GM12864 (cell line): Measurements from ENCODE around the gene CSF3R.

Source experiments
- DNase-seq: peaks from one replicate; pipeline ENCODE4 v3.0.0-alpha.2; 2011; ENCODE audit warnings: low read depth
- H3K4me3 ChIP-seq: 2 replicates; pipeline ENCODE4 v1.5.1; 2011; ENCODE audit warnings: mild to moderate bottlenecking, low read depth, low read length, control low read depth
- CTCF ChIP-seq: IDR thresholded peaks from 2 replicates; pipeline ENCODE4 v1.5.1; 2011; ENCODE audit warnings: low read depth, mild to moderate bottlenecking, moderate library complexity, low read length, control low read depth, inconsistent platforms; ENCODE audit errors: missing control alignments

CSF3R gene

GRCh38 chr1:36455386-36455785, 27.3 kb downstream of the CSF3R start:
- DNase-seq = no peak
- H3K4me3 ChIP-seq = no peak overlapping the region
- TF ChIP-seq CTCF = no peak

- no peak for TF ChIP-seq CTCF
- DNase-seq = no peak
- no peak overlapping the region for H3K4me3 ChIP-seq
Observed at GRCh38 chr1:36453600-36454388, 28.9 kb downstream of the CSF3R start.

- no peak for DNase-seq
- no peak for TF ChIP-seq CTCF
- H3K4me3 ChIP-seq = no peak overlapping the region
Observed at GRCh38 chr1:36453051-36453450, 29.7 kb downstream of the CSF3R start.

GRCh38 chr1:36450919-36451305, 31.8 kb downstream of the CSF3R start:
- no peak for TF ChIP-seq CTCF
- no peak for DNase-seq
- H3K4me3 ChIP-seq = peak overlapping the region; percentile 74

GRCh38 chr1:36450270-36450918, 32.3 kb downstream of the CSF3R start, which contains the start of gene OSCP1:
Gene OSCP1 (minus strand): TSS chr1:36450451. CDS start chr1:36450369, 82 bp downstream.
- TF ChIP-seq CTCF = no peak
- peak; percentile 85 for DNase-seq
- peak within 1 kb of the TSS; percentile 74 for H3K4me3 ChIP-seq

GRCh38 chr1:36448530-36449056, 34.1 kb downstream of the CSF3R start:
- no peak for TF ChIP-seq CTCF
- no peak overlapping the region for H3K4me3 ChIP-seq
- DNase-seq = no peak
